OCI-LY1 (cell line): ENCODE measurements around the gene CREB3.

Experiments used
- H2AFZ ChIP-seq: fragments of 200-600 bp; sonication (generic), shearing (Covaris generic); 2 replicates; pipeline ENCODE4 v1.6.0; 2014; ENCODE audit warnings: antibody characterized with exemption, mild to moderate bottlenecking, low read length
- H3F3A ChIP-seq: fragments of 200-600 bp; sonication (generic), shearing (Covaris generic); 2 replicates; pipeline ENCODE4 v1.6.0; 2014; ENCODE audit warnings: mild to moderate bottlenecking, antibody characterized with exemption, low read length, moderate library complexity; ENCODE audit not compliant: insufficient read depth
- H3K27ac ChIP-seq: fragments of 200-600 bp; sonication (generic); 2 replicates; pipeline ENCODE4 v1.5.1; 2014; ENCODE audit warnings: low read length, mixed run types, mild to moderate bottlenecking, low read depth; ENCODE audit not compliant: poor library complexity, severe bottlenecking
- H3K27me3 ChIP-seq: fragments of 200-600 bp; sonication (generic); 2 replicates; pipeline ENCODE4 v1.6.0; 2014; ENCODE audit warnings: antibody characterized with exemption, mild to moderate bottlenecking, low read length, moderate library complexity; ENCODE audit not compliant: insufficient read depth
- H3K36me3 ChIP-seq: fragments of 200-600 bp; sonication (generic); 2 replicates; pipeline ENCODE4 v1.6.1; 2014; ENCODE audit warnings: mild to moderate bottlenecking, antibody characterized with exemption, low read length, moderate library complexity, mixed read lengths; ENCODE audit not compliant: insufficient read depth
- H3K4me1 ChIP-seq: fragments of 200-600 bp; sonication (generic); 2 replicates; pipeline ENCODE4 v1.5.1; 2014; ENCODE audit warnings: mild to moderate bottlenecking, low read length, moderate library complexity; ENCODE audit not compliant: insufficient read depth, severe bottlenecking
- H3K4me2 ChIP-seq: fragments of 200-600 bp; sonication (generic), shearing (Covaris generic); 2 replicates; pipeline ENCODE4 v1.6.1; 2014; ENCODE audit warnings: low read length
- H3K4me3 ChIP-seq: fragments of 200-600 bp; sonication (generic); 2 replicates; pipeline ENCODE4 v1.5.1; 2014; ENCODE audit warnings: low read length, low read depth, mild to moderate bottlenecking, mixed read lengths; ENCODE audit not compliant: poor library complexity, severe bottlenecking
- H3K79me2 ChIP-seq: fragments of 200-600 bp; shearing (Covaris generic); 2 replicates; pipeline ENCODE4 v1.6.1; 2016; ENCODE audit warnings: mixed run types, low read length, mixed read lengths; ENCODE audit not compliant: insufficient read depth
- H3K9ac ChIP-seq: fragments of 200-600 bp; sonication (generic), shearing (Covaris generic); 2 replicates; pipeline ENCODE4 v1.6.1; 2014; ENCODE audit warnings: mild to moderate bottlenecking, low read length, mixed read lengths
- H3K9me2 ChIP-seq: fragments of 200-600 bp; sonication (generic), shearing (Covaris generic); 2 replicates; pipeline ENCODE4 v1.6.1; 2014; ENCODE audit warnings: low read depth, mild to moderate bottlenecking, low read length, mixed read lengths
- H3K9me3 ChIP-seq: fragments of 200-600 bp; shearing (Covaris generic); 2 replicates; pipeline ENCODE4 v1.6.1; 2014; ENCODE audit warnings: low read length, mixed read lengths
- H4K20me1 ChIP-seq: fragments of 200-600 bp; sonication (generic), shearing (Covaris generic); 2 replicates; pipeline ENCODE4 v1.6.0; 2016; ENCODE audit warnings: mild to moderate bottlenecking, low read length; ENCODE audit not compliant: insufficient read depth
- CTCF ChIP-seq: fragments of 200-600 bp; sonication (generic), shearing (Covaris generic); IDR thresholded peaks from 2 replicates; pipeline ENCODE4 v1.5.1; 2017; ENCODE audit warnings: mild to moderate bottlenecking, antibody characterized with exemption, low read length, moderate library complexity, mixed read lengths
- EZH2 ChIP-seq: fragments of 200-600 bp; sonication (generic), shearing (Covaris generic); IDR thresholded peaks from 2 replicates; pipeline ENCODE4 v1.8.0; 2017; ENCODE audit warnings: borderline replicate concordance, mixed run types, mild to moderate bottlenecking, antibody characterized with exemption, low read length, moderate library complexity, mixed read lengths

CREB3 gene

GRCh38 chr9:35738924-35739323 is 6.5 kb downstream of the CREB3 start:
- Histone ChIP-seq H3F3A (no peaks in the 10 kb centered on the region), H3K9me2 (no peaks in the 10 kb centered on the region), H3K27me3 (no peaks in the 10 kb centered on the region), H2AFZ (no peak overlapping the region), H3K4me2 (no peak overlapping the region), H3K79me2 (no peaks in the 10 kb centered on the region), H3K27ac (no peak overlapping the region), H3K36me3 (peaks cover 80% of the 10 kb centered on the region), H4K20me1 (no peaks in the 10 kb centered on the region), H3K9me3 (no peaks in the 10 kb centered on the region), H3K4me1 (peaks cover under 1% of the 10 kb centered on the region), H3K9ac (no peak overlapping the region), H3K4me3 (no peak overlapping the region)
- no peak for TF ChIP-seq EZH2
- TF ChIP-seq CTCF = no peak

GRCh38 chr9:35740243-35740642 is 7.8 kb downstream of the CREB3 start:
- no peak for TF ChIP-seq EZH2
- no peak for TF ChIP-seq CTCF
- H3F3A ChIP-seq = no peaks in the 10 kb centered on the region
- no peak overlapping the region for H3K4me2 ChIP-seq
- H3K4me3 ChIP-seq = no peak overlapping the region
- H2AFZ ChIP-seq = no peak overlapping the region
- no peaks in the 10 kb centered on the region for H3K9me3 ChIP-seq
- H3K4me1 ChIP-seq = no peaks in the 10 kb centered on the region
- no peaks in the 10 kb centered on the region for H4K20me1 ChIP-seq
- H3K27ac ChIP-seq = no peak overlapping the region
- H3K27me3 ChIP-seq = no peaks in the 10 kb centered on the region
- H3K9me2 ChIP-seq = no peaks in the 10 kb centered on the region
- H3K79me2 ChIP-seq = no peaks in the 10 kb centered on the region
- H3K36me3 ChIP-seq = peaks cover 83% of the 10 kb centered on the region
- no peak overlapping the region for H3K9ac ChIP-seq

GRCh38 chr9:35741740-35742139 is 9.3 kb downstream of the CREB3 start:
- Histone ChIP-seq H2AFZ (no peak overlapping the region), H3K9ac (no peak overlapping the region), H3K9me3 (no peaks in the 10 kb centered on the region), H4K20me1 (no peaks in the 10 kb centered on the region), H3K9me2 (no peaks in the 10 kb centered on the region), H3K27ac (no peak overlapping the region), H3K4me3 (no peak overlapping the region), H3F3A (no peaks in the 10 kb centered on the region), H3K4me2 (no peak overlapping the region), H3K79me2 (peaks cover 11% of the 10 kb centered on the region), H3K27me3 (no peaks in the 10 kb centered on the region), H3K4me1 (peaks cover 14% of the 10 kb centered on the region), H3K36me3 (peaks cover 69% of the 10 kb centered on the region)
- no peak for TF ChIP-seq EZH2
- no peak for TF ChIP-seq CTCF
